ENCODE measurements around the gene AKT2. TPM values are rescaled to one million over a fixed set of nuclear protein-coding genes. Genes with fewer than 3 reads are reported as not detected.

The AKT2 gene
- total RNA-seq, 1 experiment from 2014 or later, result 141 TPM

GRCh38 chr19:40229484-40229883 lies 55.7 kb downstream of the AKT2 start:
- Histone ChIP-seq H3K36me3 (ENCODE audit: control insufficient read depth in 1 of 2, insufficient read depth in 2 of 2, low read length in 2 of 2) (no peaks in the 10 kb centered on the region), H3K9ac (ENCODE audit: low read length) (no peak overlapping the region; the same call in 1 of the 2 replicates), H4K20me1 (ENCODE audit: insufficient read depth) (no peaks in the 10 kb centered on the region), H3K9me3 (ENCODE audit: control insufficient read depth in 1 of 2, insufficient read depth in 1 of 2, low read depth in 1 of 2, low read length in 2 of 2) (no peaks in the 10 kb centered on the region), H3K79me2 (ENCODE audit: insufficient read depth, low read length) (peaks cover 14% of the 10 kb centered on the region; the same call in 1 of the 2 replicates), H3K9me2 (ENCODE audit: insufficient read depth) (no peaks in the 10 kb centered on the region), H3K4me3 (replicated peaks in 1 of 2; ENCODE audit: low read depth in 1 of 2, low read length in 2 of 2) (no peak overlapping the region), H3K27me3 (ENCODE audit: insufficient read depth, low read length) (no peaks in the 10 kb centered on the region), H3K4me2 (ENCODE audit: low read length) (peak overlapping the region; percentile 20), H3K27ac (ENCODE audit: low read depth, low read length) (peak overlapping the region; percentile 55), H3K4me1 (ENCODE audit: control insufficient read depth in 1 of 2, insufficient read depth in 2 of 2, low read length in 2 of 2) (peaks cover 40 to 72% of the 10 kb centered on the region in 2 experiments), H2AFZ (ENCODE audit: low read depth, low read length, poor library complexity, severe bottlenecking) (no peak overlapping the region)
- CTCF ChIA-PET, result no interaction called here
- TF ChIP-seq CBX3 (IDR thresholded peaks at IDR 0.05; ENCODE audit: low read depth) (0 out of 2 replicates have a peak, but pooled peaks have one; percentile 32), ATF3 (IDR thresholded peaks at IDR 0.05) (no peak), ELF1 (IDR thresholded peaks at IDR 0.05; ENCODE audit: borderline replicate concordance, low read depth) (no peak), SP1 (IDR thresholded peaks at IDR 0.05; ENCODE audit: low read depth) (peak; percentile 45), REST (IDR thresholded peaks at IDR 0.05; ENCODE audit: low read depth) (no peak), POLR2AphosphoS5 (IDR thresholded peaks at IDR 0.05; ENCODE audit: low read depth, low read length) (peak; percentile 30; the same call in 1 of the 2 replicates), JUND (IDR thresholded peaks at IDR 0.05) (peak; percentile 31)
- POLR2A ChIA-PET, result no interaction called here
- intact Hi-C loops (cut with micrococcal nuclease), result no loop called here
- RAD21 ChIA-PET (ENCODE audit: low non-redundant PET in 1 of 2, low total read pairs in 2 of 2, uncharacterized antibody in 2 of 2, unreplicated experiment in 2 of 2), result no interaction called here
- BruUV-seq (replicated peaks), result no TSS peak
- ATAC-seq (no peak), DNase-seq (ENCODE audit: low read depth, low spot score) (no peak)
